ENCODE data around the gene FRAT1.

GRCh38 chr10:97336006-97336405 is 16.9 kb downstream of the FRAT1 start:
- TF ChIP-seq ZBTB21 (tag by site-specific recombination; IDR thresholded peaks at IDR 0.05) (no peak), ZNF112 (tag by site-specific recombination; IDR thresholded peaks at IDR 0.05) (no peak), ELK4 (IDR thresholded peaks at IDR 0.05; ENCODE audit: borderline replicate concordance, low read depth, low read length) (no peak), GLI4 (tag by site-specific recombination; IDR thresholded peaks at IDR 0.05) (no peak), REST (tag by site-specific recombination; IDR thresholded peaks at IDR 0.05) (no peak), KLF10 (tag by site-specific recombination; IDR thresholded peaks at IDR 0.05) (no peak)
- TF ChIP-seq, protein P1, sequence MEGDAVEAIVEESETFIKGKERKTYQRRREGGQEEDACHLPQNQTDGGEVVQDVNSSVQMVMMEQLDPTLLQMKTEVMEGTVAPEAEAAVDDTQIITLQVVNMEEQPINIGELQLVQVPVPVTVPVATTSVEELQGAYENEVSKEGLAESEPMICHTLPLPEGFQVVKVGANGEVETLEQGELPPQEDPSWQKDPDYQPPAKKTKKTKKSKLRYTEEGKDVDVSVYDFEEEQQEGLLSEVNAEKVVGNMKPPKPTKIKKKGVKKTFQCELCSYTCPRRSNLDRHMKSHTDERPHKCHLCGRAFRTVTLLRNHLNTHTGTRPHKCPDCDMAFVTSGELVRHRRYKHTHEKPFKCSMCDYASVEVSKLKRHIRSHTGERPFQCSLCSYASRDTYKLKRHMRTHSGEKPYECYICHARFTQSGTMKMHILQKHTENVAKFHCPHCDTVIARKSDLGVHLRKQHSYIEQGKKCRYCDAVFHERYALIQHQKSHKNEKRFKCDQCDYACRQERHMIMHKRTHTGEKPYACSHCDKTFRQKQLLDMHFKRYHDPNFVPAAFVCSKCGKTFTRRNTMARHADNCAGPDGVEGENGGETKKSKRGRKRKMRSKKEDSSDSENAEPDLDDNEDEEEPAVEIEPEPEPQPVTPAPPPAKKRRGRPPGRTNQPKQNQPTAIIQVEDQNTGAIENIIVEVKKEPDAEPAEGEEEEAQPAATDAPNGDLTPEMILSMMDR (tag by site-specific recombination; IDR thresholded peaks at IDR 0.05): no peak
